Measurements from ENCODE around the gene TRABD. TPM values are rescaled to one million over a fixed set of nuclear protein-coding genes. Genes with fewer than 3 reads are reported as not detected.

TRABD gene
- total RNA-seq, 3 donors from 2014 or later = 17.3 to 35.7 (median 28.2) TPM

- H3K36me3 ChIP-seq = peaks cover 20% of the 10 kb centered on the region
Measured at GRCh38 chr22:50224071-50224470, 38.4 kb downstream of the TRABD start.

GRCh38 chr22:50225200-50225969 is 39.7 kb downstream of the TRABD start:
- no peaks in the 10 kb centered on the region for H3K4me1 ChIP-seq
- DNase-seq (ENCODE audit: low spot score in 2 of 2) = no peak
- TF ChIP-seq POLR2A (IDR thresholded peaks at IDR 0.05) (no peak), CTCF (IDR thresholded peaks at IDR 0.05) (no peak), POLR2AphosphoS5 (IDR thresholded peaks at IDR 0.05) (no peak)

More at GRCh38 chr22:50224071-50224470, 38.4 kb downstream of the TRABD start:
- no peak for DNase-seq (ENCODE audit: low spot score in 2 of 2)
- Histone ChIP-seq H3K4me3 (no peak overlapping the region), H3K27me3 (no peaks in the 10 kb centered on the region), H3K4me1 (no peaks in the 10 kb centered on the region), H3K9me3 (no peaks in the 10 kb centered on the region), H3K27ac (no peak overlapping the region)
- no peak for TF ChIP-seq POLR2AphosphoS5 (IDR thresholded peaks at IDR 0.05)
- no peak for TF ChIP-seq POLR2A (IDR thresholded peaks at IDR 0.05)
- no peak for TF ChIP-seq CTCF (IDR thresholded peaks at IDR 0.05)
- intact Hi-C loops (cut with DNase I; ENCODE audit: low total_unique reads) = no loop called here

GRCh38 chr22:50226063-50226874 is 40.6 kb downstream of the TRABD start:
- Histone ChIP-seq H3K4me1 (no peaks in the 10 kb centered on the region), H3K27me3 (no peaks in the 10 kb centered on the region), H3K36me3 (peaks cover 17% of the 10 kb centered on the region), H3K9me3 (no peaks in the 10 kb centered on the region), H3K4me3 (no peak overlapping the region), H3K27ac (no peak overlapping the region)
- TF ChIP-seq POLR2AphosphoS5 (IDR thresholded peaks at IDR 0.05) (no peak), CTCF (IDR thresholded peaks at IDR 0.05) (no peak), POLR2A (IDR thresholded peaks at IDR 0.05) (no peak)
- intact Hi-C loops (cut with DNase I; ENCODE audit: low total_unique reads) = no loop called here
- no peak for DNase-seq (ENCODE audit: low spot score in 2 of 2)

More at GRCh38 chr22:50225200-50225969, 39.7 kb downstream of the TRABD start:
- Histone ChIP-seq H3K27ac (no peak overlapping the region), H3K9me3 (no peaks in the 10 kb centered on the region), H3K36me3 (peaks cover 20% of the 10 kb centered on the region), H3K4me3 (no peak overlapping the region), H3K27me3 (no peaks in the 10 kb centered on the region)
- intact Hi-C loops (cut with DNase I; ENCODE audit: low total_unique reads) = no loop called here

GRCh38 chr22:50226875-50227165 is 41.1 kb downstream of the TRABD start:
- no peaks in the 10 kb centered on the region for H3K9me3 ChIP-seq
- H3K27ac ChIP-seq = no peak overlapping the region
- H3K4me1 ChIP-seq = no peaks in the 10 kb centered on the region
- no peak overlapping the region for H3K4me3 ChIP-seq
- no peak for DNase-seq (ENCODE audit: low spot score in 2 of 2)
- H3K36me3 ChIP-seq = peaks cover 13% of the 10 kb centered on the region
- no peak for TF ChIP-seq POLR2AphosphoS5 (IDR thresholded peaks at IDR 0.05)
- TF ChIP-seq CTCF (IDR thresholded peaks at IDR 0.05) = no peak
- no peak for TF ChIP-seq POLR2A (IDR thresholded peaks at IDR 0.05)
- intact Hi-C loops (cut with DNase I; ENCODE audit: low total_unique reads) = no loop called here
- H3K27me3 ChIP-seq = no peaks in the 10 kb centered on the region

Data from breast epithelium (tissue), 4 donors.